Panc1 (cell line): Measurements from ENCODE around the gene FTO.

Experiments
- TCF7L2 ChIP-seq: IDR thresholded peaks from 2 replicates; pipeline ENCODE4 v1.6.1; 2011; ENCODE audit warnings: mild to moderate bottlenecking, low read depth, low read length, inconsistent platforms
- TF ChIP-seq, protein P1 (sequence below): fragments of 450-650 bp; IDR thresholded peaks from 2 replicates; pipeline ENCODE4 v1.5.1; 2017; ENCODE audit warnings: mild to moderate bottlenecking

DNA sequence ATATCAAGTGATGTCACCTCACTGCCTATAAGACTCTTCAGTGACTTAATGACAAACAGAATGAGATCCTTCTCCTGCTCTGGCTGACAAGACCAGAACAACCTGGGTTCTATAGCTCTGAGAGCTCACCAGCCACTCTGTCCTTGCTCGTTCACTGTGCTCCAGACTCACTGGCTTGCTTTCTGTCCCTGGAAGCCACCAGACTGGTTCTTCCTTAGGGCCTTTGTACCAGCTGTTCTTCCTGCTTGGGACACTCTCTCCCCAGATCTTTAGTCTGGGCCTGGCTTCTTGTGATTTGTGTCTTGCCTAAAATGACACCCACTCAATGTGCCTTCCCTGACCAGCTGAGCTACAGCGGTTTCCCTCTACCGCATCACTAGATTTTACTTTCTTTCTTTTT, 76.1 kb downstream of the FTO start:
- TF ChIP-seq, protein P1, sequence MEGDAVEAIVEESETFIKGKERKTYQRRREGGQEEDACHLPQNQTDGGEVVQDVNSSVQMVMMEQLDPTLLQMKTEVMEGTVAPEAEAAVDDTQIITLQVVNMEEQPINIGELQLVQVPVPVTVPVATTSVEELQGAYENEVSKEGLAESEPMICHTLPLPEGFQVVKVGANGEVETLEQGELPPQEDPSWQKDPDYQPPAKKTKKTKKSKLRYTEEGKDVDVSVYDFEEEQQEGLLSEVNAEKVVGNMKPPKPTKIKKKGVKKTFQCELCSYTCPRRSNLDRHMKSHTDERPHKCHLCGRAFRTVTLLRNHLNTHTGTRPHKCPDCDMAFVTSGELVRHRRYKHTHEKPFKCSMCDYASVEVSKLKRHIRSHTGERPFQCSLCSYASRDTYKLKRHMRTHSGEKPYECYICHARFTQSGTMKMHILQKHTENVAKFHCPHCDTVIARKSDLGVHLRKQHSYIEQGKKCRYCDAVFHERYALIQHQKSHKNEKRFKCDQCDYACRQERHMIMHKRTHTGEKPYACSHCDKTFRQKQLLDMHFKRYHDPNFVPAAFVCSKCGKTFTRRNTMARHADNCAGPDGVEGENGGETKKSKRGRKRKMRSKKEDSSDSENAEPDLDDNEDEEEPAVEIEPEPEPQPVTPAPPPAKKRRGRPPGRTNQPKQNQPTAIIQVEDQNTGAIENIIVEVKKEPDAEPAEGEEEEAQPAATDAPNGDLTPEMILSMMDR: no peak
- TF ChIP-seq TCF7L2: no peak
